Esophagus muscularis mucosa (tissue), 4 donors: ENCODE measurements around the gene RAD51B. TPM values are rescaled to one million over a fixed set of nuclear protein-coding genes. Genes with fewer than 3 reads are reported as not detected.

Source experiments
- DNase-seq: peaks from one replicate; pipeline ENCODE4 v3.0.0-alpha.2; 2017; ENCODE audit errors: extremely low spot score
- H3K27ac ChIP-seq, 4 donors: fragments of 200-600 bp; sonication (generic); replicated peaks in 1 of 4; 1 replicate in 3 of 4; 2 replicates in 1 of 4; pipeline ENCODE4 v1.5.1; 2016 to 2019; ENCODE audit warnings: mild to moderate bottlenecking in 1 of 4
- H3K27me3 ChIP-seq, 4 donors: fragments of 200-600 bp; sonication (generic); one replicate each; pipeline versions ENCODE4 v1.5.1 to v1.6.0; 2016 to 2019
- H3K36me3 ChIP-seq, 4 donors: fragments of 200-600 bp; sonication (generic); one replicate each; pipeline ENCODE4 v1.5.1; 2016 to 2019
- H3K4me1 ChIP-seq, 4 donors: fragments of 200-600 bp; sonication (generic); one replicate each; pipeline ENCODE4 v1.5.1; 2016 to 2019
- H3K4me3 ChIP-seq, 4 donors: fragments of 200-600 bp; sonication (generic); 1 replicate in 2 of 4; 2 replicates in 2 of 4; pipeline ENCODE4 v1.5.1; 2016 to 2019; ENCODE audit warnings: mild to moderate bottlenecking in 4 of 4, moderate library complexity in 1 of 4
- H3K9me3 ChIP-seq, 4 donors: fragments of 200-600 bp; sonication (generic); 1 replicate in 3 of 4; 2 replicates in 1 of 4; pipeline ENCODE4 v1.5.1; 2016 to 2019
- EP300 ChIP-seq: sonication (generic); formaldehyde crosslinking; IDR thresholded peaks from one replicate; pipeline ENCODE4 v1.6.1; 2017; ENCODE audit warnings: antibody characterized with exemption
- POLR2A ChIP-seq: fragments of 450-650 bp; IDR thresholded peaks from one replicate; pipeline ENCODE4 v1.6.1; 2017; ENCODE audit warnings: antibody characterized with exemption, moderate library complexity, mild to moderate bottlenecking, low read depth
- POLR2AphosphoS5 ChIP-seq, 2 donors: sonication (generic); formaldehyde crosslinking; IDR thresholded peaks; one replicate each; pipeline ENCODE4 v1.6.1; 2017; ENCODE audit warnings: antibody characterized with exemption in 2 of 2
- WGBS: methylation state at CpG from one replicate; pipeline ENCODE4 v1.1.5; 2018; 5-methylcytosine and 5-hydroxymethylcytosine counted together
- intact Hi-C: fragments of 100-400 bp; cut with DNase I; formaldehyde crosslinking; loops from one replicate; pipeline ENCODE4 v1.15.1; 2023
- total RNA-seq, 4 donors: library from RNA; depleted of rRNA; stranded (reverse); fragments of >200 nt; gene quantifications; one replicate each; pipeline versions ENCODE4 v1.1.0 to v1.2.1, GENCODE V29; 2016
- TF ChIP-seq, protein P1 (sequence below), 3 experiments: fragments of 200-600 bp in 2 of 3; fragments of 450-650 bp in 1 of 3; sonication (generic) in 2 of 3; IDR thresholded peaks; one replicate each; pipeline ENCODE4 v1.5.1; 2017 to 2019; ENCODE audit warnings: antibody characterized with exemption in 3 of 3, mild to moderate bottlenecking in 2 of 3, moderate library complexity in 1 of 3

The RAD51B gene
- total RNA-seq, 4 donors from 2014 or later: 2.8 to 11.1 (median 5.1) TPM

DNA sequence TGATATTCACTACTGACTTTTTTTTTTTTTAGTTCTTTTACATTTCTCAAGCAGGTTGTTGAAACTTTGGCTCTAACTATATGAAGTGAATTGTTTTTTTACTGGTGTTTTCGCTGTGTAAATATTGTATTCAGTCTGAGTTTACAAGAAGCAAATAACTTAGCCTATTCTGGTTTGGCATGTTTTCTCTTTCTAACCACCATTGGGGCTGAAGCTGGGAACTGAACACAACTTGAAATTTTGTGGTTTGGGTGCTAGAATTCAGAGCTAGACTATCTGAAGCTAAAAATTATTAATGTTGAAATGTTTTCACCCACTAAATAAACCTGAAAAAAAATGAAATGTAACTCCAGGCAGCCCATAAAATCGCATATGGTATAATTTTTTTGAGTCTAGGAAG lies 37.2 kb downstream of the RAD51B start:
- no peaks in the 10 kb centered on the region for H3K36me3 ChIP-seq
- H3K27ac ChIP-seq: no peak overlapping the region
- WGBS: 87% methylated on average over 2 of the region's 2 CpGs
- no peaks in the 10 kb centered on the region for H3K4me1 ChIP-seq
- no peaks in the 10 kb centered on the region for H3K9me3 ChIP-seq
- no peak for DNase-seq
- no peak for TF ChIP-seq POLR2AphosphoS5 (IDR thresholded peaks at IDR 0.05)
- TF ChIP-seq, protein P1, sequence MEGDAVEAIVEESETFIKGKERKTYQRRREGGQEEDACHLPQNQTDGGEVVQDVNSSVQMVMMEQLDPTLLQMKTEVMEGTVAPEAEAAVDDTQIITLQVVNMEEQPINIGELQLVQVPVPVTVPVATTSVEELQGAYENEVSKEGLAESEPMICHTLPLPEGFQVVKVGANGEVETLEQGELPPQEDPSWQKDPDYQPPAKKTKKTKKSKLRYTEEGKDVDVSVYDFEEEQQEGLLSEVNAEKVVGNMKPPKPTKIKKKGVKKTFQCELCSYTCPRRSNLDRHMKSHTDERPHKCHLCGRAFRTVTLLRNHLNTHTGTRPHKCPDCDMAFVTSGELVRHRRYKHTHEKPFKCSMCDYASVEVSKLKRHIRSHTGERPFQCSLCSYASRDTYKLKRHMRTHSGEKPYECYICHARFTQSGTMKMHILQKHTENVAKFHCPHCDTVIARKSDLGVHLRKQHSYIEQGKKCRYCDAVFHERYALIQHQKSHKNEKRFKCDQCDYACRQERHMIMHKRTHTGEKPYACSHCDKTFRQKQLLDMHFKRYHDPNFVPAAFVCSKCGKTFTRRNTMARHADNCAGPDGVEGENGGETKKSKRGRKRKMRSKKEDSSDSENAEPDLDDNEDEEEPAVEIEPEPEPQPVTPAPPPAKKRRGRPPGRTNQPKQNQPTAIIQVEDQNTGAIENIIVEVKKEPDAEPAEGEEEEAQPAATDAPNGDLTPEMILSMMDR (IDR thresholded peaks at IDR 0.05): no peak
- TF ChIP-seq POLR2A: no peak
- no peak for TF ChIP-seq EP300
- intact Hi-C loops: no loop called here
- no peaks in the 10 kb centered on the region for H3K27me3 ChIP-seq
- no peak overlapping the region for H3K4me3 ChIP-seq

DNA sequence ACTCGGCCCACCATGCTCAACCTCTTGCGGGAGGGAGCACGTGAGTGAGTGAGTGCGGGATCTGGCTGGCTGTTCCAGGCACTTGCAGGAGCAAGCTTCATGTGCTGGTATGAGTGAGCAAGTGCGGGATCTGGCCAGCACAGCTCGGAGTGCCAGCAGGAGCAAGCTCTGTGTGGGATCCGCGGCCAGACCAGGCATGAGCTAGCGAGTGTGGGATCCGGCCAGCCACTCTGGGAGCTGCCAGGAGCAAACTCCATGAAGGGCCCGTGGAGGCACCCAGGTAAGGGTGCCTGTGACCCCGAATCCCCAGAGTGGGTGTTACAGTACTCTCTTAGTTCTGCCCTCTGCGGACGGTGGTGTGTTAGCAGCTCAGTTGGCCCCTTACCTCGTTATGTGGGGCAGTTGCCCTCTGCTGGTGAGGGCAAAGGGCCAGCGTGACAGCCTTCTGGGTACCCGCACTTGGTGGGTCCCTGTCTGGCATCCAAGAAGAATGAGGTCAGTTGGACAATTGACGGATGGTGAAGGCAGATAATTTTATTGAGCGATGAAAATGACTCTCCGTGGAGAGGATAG lies 38.3 kb downstream of the RAD51B start:
- Histone ChIP-seq H3K27me3 (no peaks in the 10 kb centered on the region), H3K9me3 (no peaks in the 10 kb centered on the region), H3K36me3 (no peaks in the 10 kb centered on the region), H3K4me3 (no peak overlapping the region), H3K4me1 (no peaks in the 10 kb centered on the region), H3K27ac (no peak overlapping the region)
- TF ChIP-seq POLR2A (no peak), POLR2AphosphoS5 (IDR thresholded peaks at IDR 0.05) (no peak), EP300 (no peak)
- TF ChIP-seq, protein P1 (IDR thresholded peaks at IDR 0.05): no peak
- no peak for DNase-seq
- intact Hi-C loops: no loop called here
- WGBS: 96% methylated on average over 17 of the region's 20 CpGs

DNA sequence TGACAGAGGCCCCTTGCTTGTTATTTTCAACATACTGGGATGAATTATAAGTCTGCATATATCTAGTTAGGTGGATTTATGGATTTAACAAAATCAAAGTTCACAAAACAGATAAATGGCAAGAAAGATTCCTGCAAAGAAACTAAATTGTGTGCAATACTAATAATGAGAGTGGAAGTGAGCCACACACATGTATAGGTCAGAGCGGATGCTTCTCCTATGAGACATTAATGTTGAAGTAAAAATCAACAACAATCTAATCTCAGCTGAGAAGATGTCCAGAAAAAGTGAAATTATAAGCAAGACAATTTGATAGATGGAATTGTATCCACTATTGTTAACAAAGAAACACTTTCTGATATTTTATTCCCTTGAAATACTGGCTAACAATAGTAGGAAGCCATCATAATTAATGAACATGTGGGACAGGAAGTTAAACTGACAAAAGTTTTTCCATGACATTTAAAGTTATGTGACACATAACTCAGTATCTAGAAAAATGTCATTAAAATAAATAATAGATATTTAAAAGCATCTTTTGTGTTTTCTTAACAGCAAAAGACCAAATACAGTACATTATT lies 39.7 kb downstream of the RAD51B start:
- H3K4me1 ChIP-seq: no peaks in the 10 kb centered on the region
- no peak overlapping the region for H3K27ac ChIP-seq
- H3K36me3 ChIP-seq: no peaks in the 10 kb centered on the region
- TF ChIP-seq POLR2A: no peak
- no peak for TF ChIP-seq POLR2AphosphoS5 (IDR thresholded peaks at IDR 0.05)
- no peak for TF ChIP-seq EP300
- TF ChIP-seq, protein P1 (IDR thresholded peaks at IDR 0.05): no peak
- H3K9me3 ChIP-seq: no peaks in the 10 kb centered on the region
- no peak for DNase-seq
- intact Hi-C loops: no loop called here
- H3K4me3 ChIP-seq: no peak overlapping the region
- H3K27me3 ChIP-seq: no peaks in the 10 kb centered on the region
- WGBS: 91% methylated on average over 1 of the region's 1 CpG

DNA sequence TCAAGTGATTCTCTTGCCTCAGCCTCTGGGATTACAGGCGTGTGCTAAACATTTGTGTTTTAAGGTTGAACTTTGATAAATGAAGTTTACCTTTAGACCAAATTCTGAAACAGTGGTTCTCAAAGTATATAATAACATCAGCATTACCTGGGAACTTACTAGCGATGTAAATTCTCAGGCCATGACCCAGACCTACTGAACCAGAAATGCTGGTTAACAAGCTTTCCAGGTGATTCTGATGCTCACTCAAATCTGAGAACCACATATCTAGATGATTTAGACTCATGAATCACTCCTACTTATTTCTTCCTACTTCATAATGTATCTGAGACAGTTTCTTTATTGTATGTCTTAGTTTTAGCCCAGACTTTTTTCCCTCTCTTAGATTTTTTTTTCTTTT lies 43.6 kb downstream of the RAD51B start:
- TF ChIP-seq POLR2A (no peak), POLR2AphosphoS5 (IDR thresholded peaks at IDR 0.05) (no peak), EP300 (no peak)
- TF ChIP-seq, protein P1 (IDR thresholded peaks at IDR 0.05): no peak
- H3K4me1 ChIP-seq: no peaks in the 10 kb centered on the region
- H3K27ac ChIP-seq: no peak overlapping the region
- H3K9me3 ChIP-seq: no peaks in the 10 kb centered on the region
- no peaks in the 10 kb centered on the region for H3K27me3 ChIP-seq
- H3K36me3 ChIP-seq: peaks cover 0 to 5% (median 0%) of the 10 kb centered on the region in 4 donors
- 93% methylated on average over 2 of the region's 2 CpGs for WGBS
- no peak for DNase-seq
- H3K4me3 ChIP-seq: no peak overlapping the region
- intact Hi-C loops: no loop called here
